ENCODE data around the gene NUP93.

NUP93 gene

DNA sequence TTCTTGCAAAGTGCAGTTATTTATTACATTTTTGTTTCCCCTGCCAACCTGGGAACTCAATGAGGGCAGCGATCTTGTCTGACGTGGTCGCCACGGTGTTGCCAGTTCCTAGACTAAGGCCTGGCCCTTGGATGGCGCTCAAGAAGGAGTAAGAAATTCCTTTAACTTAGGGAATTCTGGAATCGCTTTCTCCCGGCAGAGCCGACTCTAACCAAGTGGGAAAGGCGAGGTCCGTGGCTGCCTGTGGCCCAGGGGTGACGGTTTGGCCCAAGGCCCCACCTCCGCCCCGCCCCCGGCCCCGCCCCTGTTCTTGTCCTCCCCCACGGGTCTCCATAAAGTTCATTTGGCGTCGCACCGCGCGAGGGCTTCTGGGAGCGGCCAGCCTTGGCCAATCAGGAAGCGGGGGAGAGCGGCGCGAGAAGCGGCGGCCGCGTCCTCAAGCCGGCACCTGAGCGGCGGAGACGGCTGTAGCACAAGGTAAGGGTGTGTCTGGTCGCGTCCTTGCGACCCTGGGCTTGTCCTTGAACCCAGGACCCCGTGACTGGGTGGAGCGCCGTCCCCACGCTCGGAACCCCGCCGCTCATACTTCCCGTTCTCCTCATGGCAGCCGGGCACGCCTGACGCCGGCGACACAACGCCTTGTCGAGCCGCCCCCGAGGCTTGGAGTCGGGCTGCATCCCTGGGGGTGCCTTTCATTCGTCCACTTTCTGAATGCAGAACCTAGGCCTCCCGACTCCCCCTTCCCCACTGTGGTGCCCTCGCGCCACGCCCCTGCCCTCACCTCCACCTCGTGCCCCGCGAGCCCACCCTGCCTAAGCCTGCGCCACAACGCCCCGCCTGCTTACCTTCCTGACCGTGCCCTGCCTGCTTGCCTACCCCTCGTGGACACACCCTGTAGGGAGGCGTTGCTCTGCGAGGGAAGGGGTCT is at the start of gene NUP93:
NUP93 (plus strand) TSS at position 395 of the 928 bp plus-strand sequence. CDS start 18,119 bp downstream, outside the sequence.
- TF ChIP-seq, protein P1, sequence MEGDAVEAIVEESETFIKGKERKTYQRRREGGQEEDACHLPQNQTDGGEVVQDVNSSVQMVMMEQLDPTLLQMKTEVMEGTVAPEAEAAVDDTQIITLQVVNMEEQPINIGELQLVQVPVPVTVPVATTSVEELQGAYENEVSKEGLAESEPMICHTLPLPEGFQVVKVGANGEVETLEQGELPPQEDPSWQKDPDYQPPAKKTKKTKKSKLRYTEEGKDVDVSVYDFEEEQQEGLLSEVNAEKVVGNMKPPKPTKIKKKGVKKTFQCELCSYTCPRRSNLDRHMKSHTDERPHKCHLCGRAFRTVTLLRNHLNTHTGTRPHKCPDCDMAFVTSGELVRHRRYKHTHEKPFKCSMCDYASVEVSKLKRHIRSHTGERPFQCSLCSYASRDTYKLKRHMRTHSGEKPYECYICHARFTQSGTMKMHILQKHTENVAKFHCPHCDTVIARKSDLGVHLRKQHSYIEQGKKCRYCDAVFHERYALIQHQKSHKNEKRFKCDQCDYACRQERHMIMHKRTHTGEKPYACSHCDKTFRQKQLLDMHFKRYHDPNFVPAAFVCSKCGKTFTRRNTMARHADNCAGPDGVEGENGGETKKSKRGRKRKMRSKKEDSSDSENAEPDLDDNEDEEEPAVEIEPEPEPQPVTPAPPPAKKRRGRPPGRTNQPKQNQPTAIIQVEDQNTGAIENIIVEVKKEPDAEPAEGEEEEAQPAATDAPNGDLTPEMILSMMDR (IDR thresholded peaks at IDR 0.05; ENCODE audit: low read depth, low read length), result no peak
- peak; percentile 78 for DNase-seq (ENCODE audit: extremely low read depth, low read depth)

DNA sequence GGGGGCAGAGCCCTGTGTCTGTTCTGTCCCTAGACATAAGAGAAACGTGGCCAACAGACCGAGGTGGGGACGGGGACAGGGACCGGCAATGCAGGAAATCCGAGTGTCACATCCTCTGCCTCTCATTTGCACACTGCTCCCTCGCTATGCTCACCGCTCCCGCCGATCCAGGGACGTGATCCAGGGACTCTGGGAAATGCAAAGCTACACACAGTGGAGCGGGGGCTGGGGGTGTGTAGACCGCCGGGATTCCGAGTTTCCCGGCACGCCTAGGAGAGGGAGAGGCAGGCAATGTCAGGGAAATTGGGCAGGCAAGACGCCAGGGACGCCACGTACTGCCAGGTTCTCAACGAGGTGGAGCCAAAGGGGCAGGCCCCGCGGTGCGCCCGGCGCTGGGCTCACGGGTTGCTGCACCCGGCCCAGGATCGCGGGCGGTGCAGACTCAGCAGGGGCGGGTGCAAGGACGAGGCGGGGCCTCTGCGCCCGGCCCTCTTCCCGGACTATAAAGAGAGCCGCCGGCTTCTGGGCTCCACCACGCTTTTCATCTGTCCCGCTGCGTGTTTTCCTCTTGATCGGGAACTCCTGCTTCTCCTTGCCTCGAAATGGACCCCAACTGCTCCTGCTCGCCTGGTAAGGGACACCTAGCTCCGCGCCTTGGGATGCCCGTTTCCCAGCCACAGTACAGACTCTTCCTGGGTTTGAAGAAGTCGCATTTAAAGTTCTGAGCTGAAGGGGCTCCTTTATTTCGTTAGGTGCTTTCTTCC is 47.8 kb upstream of the NUP93 start, which contains the start of gene MT1X:
MT1X (plus strand) TSS at position 532 of the 764 bp plus-strand sequence; CDS start at position 603, 71 bp downstream.
- TF ChIP-seq, protein P1 (IDR thresholded peaks at IDR 0.05; ENCODE audit: low read depth, low read length), result no peak
- DNase-seq (ENCODE audit: extremely low read depth, low read depth), result peak; percentile 63

DNA sequence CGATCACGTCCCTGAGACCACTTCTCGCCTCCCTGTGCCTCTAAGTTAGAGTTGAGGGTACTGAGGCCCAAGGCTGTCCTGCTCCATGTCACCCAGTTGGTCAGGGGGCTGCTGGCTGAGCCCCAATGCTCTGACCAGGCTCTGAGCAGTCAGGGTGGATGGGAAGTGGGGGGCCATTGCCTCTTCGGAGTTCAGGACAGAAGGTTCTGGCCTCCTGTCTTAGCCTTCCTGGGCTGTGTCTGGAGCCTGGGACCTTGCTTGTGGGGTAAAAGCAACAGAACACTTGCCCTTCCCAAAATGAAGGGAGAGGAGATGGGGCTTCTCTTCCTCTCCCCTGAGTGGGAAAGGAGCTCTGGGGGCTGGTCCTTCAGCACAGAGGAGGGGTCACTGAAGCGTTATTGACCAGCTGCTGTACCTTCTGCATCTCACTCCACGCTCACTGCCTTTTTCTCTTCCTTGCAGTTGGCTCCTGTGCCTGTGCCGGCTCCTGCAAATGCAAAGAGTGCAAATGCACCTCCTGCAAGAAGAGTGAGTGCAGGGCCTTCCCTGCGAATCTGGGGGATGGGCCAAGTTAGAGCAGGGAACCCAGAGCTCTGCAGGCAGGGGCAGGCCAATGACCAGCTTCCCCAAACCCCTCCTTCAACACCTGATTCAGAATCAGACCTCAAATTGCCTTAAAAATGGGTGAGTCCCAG is 47.1 kb upstream of the NUP93 start:
- TF ChIP-seq, protein P1 (IDR thresholded peaks at IDR 0.05; ENCODE audit: low read depth, low read length), result no peak
- no peak for DNase-seq (ENCODE audit: extremely low read depth, low read depth)

DNA sequence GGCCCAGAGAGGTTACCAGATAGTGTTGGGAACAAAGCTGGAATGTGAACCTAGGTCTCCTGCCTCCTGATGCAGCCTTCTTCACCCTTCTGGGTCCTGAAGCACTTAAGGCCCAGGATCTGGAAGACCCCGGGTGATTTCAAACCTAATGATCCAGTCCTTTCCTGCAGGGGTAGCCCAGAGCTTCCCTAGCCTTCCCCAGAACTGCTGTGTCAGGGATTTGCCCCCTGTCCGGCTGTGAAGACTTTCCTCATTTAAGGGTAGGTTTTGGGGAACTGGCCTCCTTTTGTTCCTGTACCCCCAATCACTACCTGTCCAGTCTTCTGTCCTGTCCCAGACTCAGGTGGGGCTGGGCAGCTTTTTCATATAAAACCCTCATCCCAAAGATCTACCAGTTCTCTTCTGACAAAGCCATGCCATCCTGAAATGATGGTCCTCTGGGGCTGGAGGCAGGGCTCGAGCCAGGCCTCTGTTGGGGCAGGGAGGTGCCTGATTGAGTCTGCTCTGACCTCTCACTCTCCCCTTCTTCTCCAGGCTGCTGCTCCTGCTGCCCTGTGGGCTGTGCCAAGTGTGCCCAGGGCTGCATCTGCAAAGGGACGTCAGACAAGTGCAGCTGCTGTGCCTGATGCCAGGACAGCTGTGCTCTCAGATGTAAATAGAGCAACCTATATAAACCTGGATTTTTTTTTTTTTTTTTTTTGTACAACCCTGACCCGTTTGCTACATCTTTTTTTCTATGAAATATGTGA is 46.3 kb upstream of the NUP93 start:
- no peak for DNase-seq (ENCODE audit: extremely low read depth, low read depth)
- TF ChIP-seq, protein P1 (IDR thresholded peaks at IDR 0.05; ENCODE audit: low read depth, low read length), result no peak

DNA sequence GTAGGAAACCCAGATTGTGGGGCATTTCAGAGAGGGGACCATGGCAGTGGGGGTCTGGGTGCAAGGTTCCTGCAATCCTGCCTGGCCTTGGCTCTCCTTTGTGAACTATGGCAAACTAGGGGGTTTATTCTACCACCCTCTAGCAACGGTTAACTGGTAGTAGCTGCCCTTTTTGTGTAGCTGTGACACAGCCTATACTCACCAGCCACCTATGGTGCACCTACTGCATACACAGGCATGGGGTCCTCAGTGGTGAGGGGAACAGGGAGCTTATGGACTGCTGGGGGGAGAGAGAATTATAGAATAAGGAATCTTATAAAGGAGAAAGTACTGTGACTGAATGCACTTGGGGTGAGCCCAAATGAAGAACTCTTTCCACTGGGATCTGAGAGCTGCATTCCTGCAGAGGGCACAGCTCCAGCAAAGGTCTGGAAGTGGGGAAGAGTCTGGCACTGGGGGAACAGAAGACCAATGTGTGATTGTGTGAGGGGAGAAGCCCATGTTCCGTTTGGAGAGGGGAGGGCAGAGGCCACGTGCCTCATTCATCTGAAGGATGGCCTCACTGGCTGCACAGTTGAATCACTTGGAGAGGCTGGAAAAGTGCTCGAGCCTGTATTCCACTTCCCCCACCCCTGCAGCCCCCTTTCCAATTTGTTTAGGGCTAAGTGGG is 45.5 kb upstream of the NUP93 start:
- no peak for DNase-seq (ENCODE audit: extremely low read depth, low read depth)
- TF ChIP-seq, protein P1 (IDR thresholded peaks at IDR 0.05; ENCODE audit: low read depth, low read length), result no peak

DNA sequence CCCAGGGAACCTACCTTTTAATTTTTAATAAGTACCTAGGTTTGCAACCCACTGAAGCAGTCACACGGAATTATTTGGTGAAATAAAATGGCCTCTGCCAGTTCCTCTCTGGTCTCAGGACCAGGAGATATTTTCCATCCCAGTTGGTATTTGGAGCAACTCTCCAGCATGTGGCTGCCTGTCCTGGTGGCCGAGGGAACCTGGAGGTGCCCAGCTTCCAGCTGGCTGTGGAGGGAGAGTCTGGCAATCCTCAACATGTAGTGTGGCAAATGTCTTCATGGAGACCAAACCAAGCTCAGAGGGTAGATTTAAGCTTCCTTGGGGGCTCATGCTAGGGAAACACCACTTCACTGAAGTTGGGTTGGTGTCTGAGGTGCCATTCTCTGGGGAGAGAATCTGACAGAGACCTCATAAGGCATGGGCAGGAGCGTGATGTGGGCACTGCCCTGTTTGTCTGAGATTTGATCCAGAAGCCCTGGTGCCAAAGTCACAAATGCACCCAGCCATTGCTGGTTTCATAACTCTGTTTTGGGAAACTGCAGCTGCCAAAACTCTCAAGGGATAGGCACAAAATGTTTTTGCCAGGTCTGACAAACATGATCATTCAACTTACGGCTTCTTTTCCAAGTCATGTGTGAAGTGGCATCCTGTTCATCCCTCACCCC is 44.9 kb upstream of the NUP93 start:
- no peak for DNase-seq (ENCODE audit: extremely low read depth, low read depth)
- TF ChIP-seq, protein P1 (IDR thresholded peaks at IDR 0.05; ENCODE audit: low read depth, low read length), result no peak

Measured in AG09319 (cell line).